C4-2B (cell line): ENCODE data around the gene CLEC16A.

ENCODE experiments used
- CTCF ChIP-seq: fragments of 450-650 bp; conservative IDR thresholded peaks from 2 replicates; pipeline ENCODE4 v1.5.1; 2017; ENCODE audit warnings: mild to moderate bottlenecking
- ZFX ChIP-seq: fragments of 450-650 bp; IDR thresholded peaks from 2 replicates; pipeline ENCODE4 v1.6.1; 2017

GRCh38 chr16:10934325-10935107 is 9.8 kb upstream of the CLEC16A start:
- no peak for TF ChIP-seq CTCF
- no peak for TF ChIP-seq ZFX
